Prostate gland (tissue), 2 donors: ENCODE results near the gene EPHA2. TPM values are rescaled to one million over a fixed set of nuclear protein-coding genes. Genes with fewer than 3 reads are reported as not detected.

Source experiments
- DNase-seq: peaks from one replicate; pipeline ENCODE4 v3.0.0-alpha.2; 2019; ENCODE audit warnings: low spot score
- H3K27ac ChIP-seq, 2 donors: fragments of 200-600 bp; sonication (generic); 2 replicates each; pipeline ENCODE4 v1.5.1; 2017 to 2019
- H3K27me3 ChIP-seq: fragments of 200-600 bp; sonication (generic); replicated peaks from 2 replicates; pipeline ENCODE4 v1.5.1; 2019; ENCODE audit not compliant: insufficient read depth
- H3K36me3 ChIP-seq, 2 donors: fragments of 200-600 bp; sonication (generic); 1 replicate in 1 of 2; 2 replicates in 1 of 2; pipeline versions ENCODE4 v1.5.1 to v1.8.1; 2017 to 2019
- H3K4me1 ChIP-seq: fragments of 200-600 bp; sonication (generic); replicated peaks from 2 replicates; pipeline ENCODE4 v1.5.1; 2019
- H3K4me3 ChIP-seq, 2 donors: fragments of 200-600 bp; sonication (generic); 2 replicates each; pipeline ENCODE4 v1.5.1; 2017 to 2019
- H3K9me3 ChIP-seq: fragments of 200-600 bp; sonication (generic); 2 replicates; pipeline ENCODE4 v1.5.1; 2017
- POLR2A ChIP-seq: fragments of 450-650 bp; IDR thresholded peaks from one replicate; pipeline ENCODE4 v1.6.1; 2016; ENCODE audit warnings: antibody characterized with exemption, mild to moderate bottlenecking
- POLR2AphosphoS5 ChIP-seq: sonication (generic); formaldehyde crosslinking; IDR thresholded peaks from one replicate; pipeline ENCODE4 v1.6.1; 2017; ENCODE audit warnings: antibody characterized with exemption
- WGBS: methylation state at CpG from one replicate; pipeline ENCODE4 v1.1.5; 2018; 5-methylcytosine and 5-hydroxymethylcytosine counted together
- intact Hi-C: fragments of 100-400 bp; cut with DNase I; formaldehyde crosslinking; loops from one replicate; pipeline ENCODE4 v1.14.2; 2022
- total RNA-seq, 2 donors: library from RNA; depleted of rRNA; stranded (reverse); fragments of >200 nt; gene quantifications; one replicate each; pipeline ENCODE4 v1.1.0, GENCODE V29; 2016
- TF ChIP-seq, protein P1 (sequence below), 4 experiments: fragments of 200-600 bp in 2 of 4; fragments of 450-650 bp in 2 of 4; sonication (generic) in 2 of 4; IDR thresholded peaks; 1 replicate in 3 of 4; 2 replicates in 1 of 4; pipeline ENCODE4 v1.5.1; 2016 to 2019; ENCODE audit warnings: antibody characterized with exemption in 4 of 4, mild to moderate bottlenecking in 2 of 4, moderate library complexity in 2 of 4

EPHA2 gene
- total RNA-seq, 2 donors from 2014 or later = 14.8 to 17.7 TPM

DNA sequence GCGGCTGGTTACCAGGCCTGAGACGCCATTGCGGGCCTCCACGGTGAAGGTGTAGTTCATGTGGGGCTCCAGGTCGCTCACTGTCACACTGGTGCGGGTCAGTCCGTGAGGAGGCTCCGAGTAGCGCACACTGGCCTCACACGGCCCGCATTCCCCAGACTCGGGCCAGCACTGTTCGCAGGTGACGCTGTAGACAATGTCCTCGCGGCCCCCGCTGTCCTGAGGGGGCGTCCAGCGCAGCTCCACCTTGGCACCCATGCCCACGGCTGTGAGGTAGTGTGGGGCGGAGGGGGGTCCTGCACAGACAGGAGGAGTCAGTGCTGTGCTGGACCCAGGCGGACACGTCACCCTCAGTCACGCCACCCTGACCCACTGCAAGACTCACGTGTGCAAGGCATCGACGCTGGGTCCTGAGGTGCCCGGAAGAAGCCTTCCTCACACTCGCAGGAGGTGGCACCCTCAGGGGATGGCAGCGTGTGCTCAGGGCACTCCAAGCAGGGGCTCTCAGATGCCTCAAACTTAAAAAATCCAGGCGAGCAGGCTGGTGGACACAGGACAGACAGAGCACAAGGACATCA is 17.9 kb downstream of the EPHA2 start:
- no peaks in the 10 kb centered on the region for H3K36me3 ChIP-seq
- no peaks in the 10 kb centered on the region for H3K9me3 ChIP-seq
- no peak overlapping the region for H3K4me3 ChIP-seq
- intact Hi-C loops = no loop called here
- no peaks in the 10 kb centered on the region for H3K27me3 ChIP-seq
- TF ChIP-seq, protein P1, sequence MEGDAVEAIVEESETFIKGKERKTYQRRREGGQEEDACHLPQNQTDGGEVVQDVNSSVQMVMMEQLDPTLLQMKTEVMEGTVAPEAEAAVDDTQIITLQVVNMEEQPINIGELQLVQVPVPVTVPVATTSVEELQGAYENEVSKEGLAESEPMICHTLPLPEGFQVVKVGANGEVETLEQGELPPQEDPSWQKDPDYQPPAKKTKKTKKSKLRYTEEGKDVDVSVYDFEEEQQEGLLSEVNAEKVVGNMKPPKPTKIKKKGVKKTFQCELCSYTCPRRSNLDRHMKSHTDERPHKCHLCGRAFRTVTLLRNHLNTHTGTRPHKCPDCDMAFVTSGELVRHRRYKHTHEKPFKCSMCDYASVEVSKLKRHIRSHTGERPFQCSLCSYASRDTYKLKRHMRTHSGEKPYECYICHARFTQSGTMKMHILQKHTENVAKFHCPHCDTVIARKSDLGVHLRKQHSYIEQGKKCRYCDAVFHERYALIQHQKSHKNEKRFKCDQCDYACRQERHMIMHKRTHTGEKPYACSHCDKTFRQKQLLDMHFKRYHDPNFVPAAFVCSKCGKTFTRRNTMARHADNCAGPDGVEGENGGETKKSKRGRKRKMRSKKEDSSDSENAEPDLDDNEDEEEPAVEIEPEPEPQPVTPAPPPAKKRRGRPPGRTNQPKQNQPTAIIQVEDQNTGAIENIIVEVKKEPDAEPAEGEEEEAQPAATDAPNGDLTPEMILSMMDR (IDR thresholded peaks at IDR 0.05) = no peak
- TF ChIP-seq POLR2AphosphoS5 = no peak
- TF ChIP-seq POLR2A = no peak
- no peak overlapping the region for H3K27ac ChIP-seq
- no peak for DNase-seq
- no peaks in the 10 kb centered on the region for H3K4me1 ChIP-seq
- WGBS = 91% methylated on average over 15 of the region's 31 CpGs

DNA sequence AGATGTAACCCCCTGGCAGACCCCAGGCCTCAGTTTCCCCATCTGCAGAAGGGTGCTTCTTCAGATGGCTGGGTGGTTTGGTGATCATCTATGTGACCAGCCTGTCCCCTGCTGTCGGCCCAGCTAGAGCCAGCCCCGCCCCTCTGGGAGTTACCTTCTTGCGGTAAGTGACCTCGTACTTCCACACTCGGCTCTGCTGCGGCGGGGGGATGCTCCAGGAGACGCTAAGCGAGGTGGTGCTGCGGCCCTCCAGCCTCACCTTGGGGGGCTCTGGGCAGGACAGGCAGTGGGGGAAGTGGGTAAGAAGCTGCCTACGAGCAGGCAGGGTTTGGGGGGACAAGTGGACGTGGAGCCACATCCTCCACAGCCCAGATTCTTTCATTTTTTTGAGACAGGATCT is 20.4 kb downstream of the EPHA2 start:
- Histone ChIP-seq H3K27me3 (no peaks in the 10 kb centered on the region), H3K4me1 (no peaks in the 10 kb centered on the region), H3K4me3 (no peak overlapping the region), H3K27ac (no peak overlapping the region), H3K36me3 (no peaks in the 10 kb centered on the region), H3K9me3 (no peaks in the 10 kb centered on the region)
- TF ChIP-seq, protein P1 (IDR thresholded peaks at IDR 0.05) = no peak
- TF ChIP-seq POLR2A (no peak), POLR2AphosphoS5 (no peak)
- no peak for DNase-seq
- WGBS = 87% methylated on average over 12 of the region's 12 CpGs
- intact Hi-C loops = no loop called here

DNA sequence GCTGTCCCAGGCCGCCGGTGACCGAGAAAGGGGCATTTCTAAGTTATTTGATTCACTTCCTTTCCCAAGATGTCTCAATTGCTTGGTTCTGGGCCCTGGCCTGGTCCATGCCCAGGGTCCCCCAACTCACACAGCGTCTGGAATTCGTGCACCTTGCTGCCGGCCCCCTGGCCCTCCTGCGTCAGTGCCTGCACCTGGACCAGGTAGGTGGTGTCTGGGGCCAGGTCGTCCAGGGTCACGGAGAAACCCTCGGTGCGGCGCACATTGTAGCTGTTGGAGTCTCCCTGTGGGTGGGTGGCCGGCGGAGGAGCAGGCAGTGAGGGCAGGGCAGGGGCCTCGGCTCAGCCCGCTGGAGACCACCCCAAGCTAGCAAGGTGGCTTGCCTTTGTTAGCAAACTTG is 21.0 kb downstream of the EPHA2 start:
- Histone ChIP-seq H3K27me3 (no peaks in the 10 kb centered on the region), H3K4me3 (no peak overlapping the region), H3K36me3 (no peaks in the 10 kb centered on the region), H3K4me1 (no peaks in the 10 kb centered on the region), H3K9me3 (no peaks in the 10 kb centered on the region), H3K27ac (no peak overlapping the region)
- intact Hi-C loops = no loop called here
- TF ChIP-seq POLR2AphosphoS5 = no peak
- WGBS = 93% methylated on average over 16 of the region's 16 CpGs
- DNase-seq = no peak

DNA sequence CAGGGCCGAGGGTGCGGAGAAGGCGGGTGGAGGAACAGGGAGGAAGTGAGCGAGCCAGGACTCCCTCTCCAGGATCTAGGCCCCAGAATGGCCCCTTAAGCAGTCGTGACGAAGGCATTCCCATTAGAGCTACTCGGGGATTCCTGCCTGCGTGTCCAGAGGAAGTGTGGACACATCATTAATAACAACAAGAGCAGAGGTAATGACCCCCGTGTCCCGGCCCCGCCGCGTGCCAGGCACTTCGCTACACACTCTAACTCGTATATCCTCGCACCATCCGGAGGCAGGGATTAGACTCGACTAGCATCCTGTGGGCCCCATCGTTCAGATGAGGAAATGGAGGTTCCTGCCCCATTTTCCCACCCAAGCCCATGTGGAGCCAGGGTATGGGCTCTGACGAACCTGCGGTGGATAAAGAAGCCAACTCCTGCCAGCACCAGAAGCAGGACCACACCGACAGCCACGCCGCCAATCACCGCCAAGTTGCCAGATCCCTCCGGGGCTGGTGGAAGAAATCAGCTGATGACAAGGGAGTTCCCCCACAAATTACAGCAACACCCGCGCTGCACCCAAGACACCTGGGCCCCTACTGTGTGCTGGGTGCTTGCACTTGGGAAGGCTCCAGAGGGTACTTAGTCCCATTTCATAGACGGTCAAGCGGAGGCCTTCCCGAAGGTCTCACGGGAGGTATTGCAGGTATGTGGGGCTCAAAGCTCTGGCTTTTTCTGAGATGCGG is 21.6 kb downstream of the EPHA2 start:
- Histone ChIP-seq H3K27me3 (no peaks in the 10 kb centered on the region), H3K9me3 (no peaks in the 10 kb centered on the region), H3K36me3 (no peaks in the 10 kb centered on the region), H3K27ac (no peak overlapping the region), H3K4me3 (no peak overlapping the region), H3K4me1 (no peaks in the 10 kb centered on the region)
- TF ChIP-seq POLR2AphosphoS5 (no peak), POLR2A (no peak)
- TF ChIP-seq, protein P1 (IDR thresholded peaks at IDR 0.05) = no peak
- intact Hi-C loops = no loop called here
- DNase-seq = no peak
- WGBS = 91% methylated on average over 33 of the region's 33 CpGs

DNA sequence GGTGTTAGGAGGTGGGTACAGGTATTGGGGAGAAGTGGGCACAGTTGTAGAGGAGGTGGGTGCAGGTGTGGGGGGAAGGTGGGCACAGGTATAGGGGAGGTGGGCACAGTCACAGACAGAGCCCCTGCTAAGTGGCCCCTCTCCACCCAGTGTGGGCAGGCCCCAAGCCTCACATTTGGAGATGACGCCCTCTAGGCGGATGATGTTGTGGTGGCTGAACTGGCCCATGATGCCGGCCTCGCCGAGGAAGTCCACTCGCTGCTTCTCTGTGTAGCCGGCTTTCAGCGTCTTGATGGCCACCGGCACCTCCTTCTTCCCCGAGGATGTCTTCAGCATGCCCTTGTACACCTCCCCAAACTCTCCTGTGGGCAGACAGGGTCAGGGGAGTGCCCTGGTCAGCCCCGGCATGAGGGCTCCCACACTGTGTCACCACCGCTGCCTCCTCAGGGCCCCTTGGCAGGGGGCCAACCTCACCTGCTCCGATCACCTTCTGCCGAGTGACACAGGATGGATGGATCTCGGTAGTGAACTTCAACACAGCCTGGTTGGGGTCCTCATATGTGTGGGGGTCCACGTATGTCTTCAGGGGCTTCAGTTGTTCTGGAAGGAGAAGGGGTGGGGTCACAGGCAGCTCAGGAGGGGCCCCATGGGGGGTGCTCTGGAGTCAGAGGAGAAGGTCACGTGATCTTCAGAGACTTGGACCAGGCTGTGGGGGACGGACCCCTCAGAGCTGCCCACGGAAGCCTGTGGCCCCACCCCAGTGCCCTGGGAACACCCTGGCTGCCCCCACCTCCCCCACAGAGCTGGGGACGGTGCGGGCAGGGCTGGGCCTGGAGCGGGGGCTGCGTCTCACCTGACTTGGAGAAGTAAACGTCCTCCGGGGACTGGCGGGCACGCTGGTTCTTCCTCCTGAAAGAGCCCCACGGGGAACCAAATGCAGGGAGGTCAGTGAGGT is 22.6 kb downstream of the EPHA2 start:
- intact Hi-C loops = no loop called here
- Histone ChIP-seq H3K27me3 (no peaks in the 10 kb centered on the region), H3K4me1 (no peaks in the 10 kb centered on the region), H3K36me3 (no peaks in the 10 kb centered on the region), H3K27ac (no peak overlapping the region), H3K9me3 (no peaks in the 10 kb centered on the region), H3K4me3 (no peak overlapping the region)
- WGBS = 84% methylated on average over 27 of the region's 28 CpGs
- no peak for DNase-seq
- TF ChIP-seq, protein P1 (IDR thresholded peaks at IDR 0.05) = no peak
- TF ChIP-seq POLR2A (no peak), POLR2AphosphoS5 (no peak)
